Fibroblast of villous mesenchyme (primary cell): ENCODE results near the gene KCNS3. TPM values are rescaled to one million over a fixed set of nuclear protein-coding genes. Genes with fewer than 3 reads are reported as not detected.

ENCODE experiments used
- DNase-seq: peaks from one replicate; pipeline ENCODE4 v3.0.0-alpha.2; 2010; ENCODE audit warnings: low read depth
- H3K4me3 ChIP-seq: 2 replicates; pipeline ENCODE4 v1.5.1; 2011; ENCODE audit warnings: low read depth, mild to moderate bottlenecking, low read length
- CTCF ChIP-seq: IDR thresholded peaks from 2 replicates; pipeline ENCODE4 v1.5.1; 2012; ENCODE audit warnings: low read depth, mild to moderate bottlenecking, low read length; ENCODE audit not compliant: insufficient read depth
- total RNA-seq: library from RNA; depleted of rRNA; stranded (reverse); fragments of >200 nt; gene quantifications from 2 replicates; pipeline ENCODE4 v1.2.3, GENCODE V29; 2012

The KCNS3 gene
- total RNA-seq, 1 donor: 3.0 TPM

GRCh38 chr2:17846676-17847075 lies 31.8 kb upstream of the KCNS3 start:
- DNase-seq: no peak
- TF ChIP-seq CTCF: no peak

GRCh38 chr2:17847236-17847635 lies 31.2 kb upstream of the KCNS3 start:
- no peak for TF ChIP-seq CTCF
- DNase-seq: no peak
- no peak overlapping the region for H3K4me3 ChIP-seq

More at GRCh38 chr2:17846676-17847075, 31.8 kb upstream of the KCNS3 start:
- no peak overlapping the region for H3K4me3 ChIP-seq

- TF ChIP-seq CTCF: no peak
- DNase-seq: no peak
- H3K4me3 ChIP-seq: no peak overlapping the region
These were observed 29.2 kb upstream of the KCNS3 start for GRCh38 chr2:17849275-17849674.

GRCh38 chr2:17850151-17850550 lies 28.3 kb upstream of the KCNS3 start:
- no peak for DNase-seq
- no peak for TF ChIP-seq CTCF
- no peak overlapping the region for H3K4me3 ChIP-seq

GRCh38 chr2:17851731-17852585 lies 26.5 kb upstream of the KCNS3 start:
- TF ChIP-seq CTCF: peak; percentile 89
- DNase-seq: peak; percentile 66
- no peak overlapping the region for H3K4me3 ChIP-seq

GRCh38 chr2:17853799-17854198 lies 24.7 kb upstream of the KCNS3 start:
- H3K4me3 ChIP-seq: no peak overlapping the region
- DNase-seq: no peak
- no peak for TF ChIP-seq CTCF

- no peak for DNase-seq
- no peak overlapping the region for H3K4me3 ChIP-seq
- TF ChIP-seq CTCF: no peak
These were observed 21.4 kb upstream of the KCNS3 start for GRCh38 chr2:17857021-17857420.
